Right renal cortex interstitium (tissue), 3 donors: Measurements from ENCODE around the gene ITGB3. TPM values are rescaled to one million over a fixed set of nuclear protein-coding genes. Genes with fewer than 3 reads are reported as not detected.

Experiments
- DNase-seq, 3 donors: peaks; one replicate each; pipeline ENCODE4 v3.0.0-alpha.2; 2013; ENCODE audit warnings: low read depth in 3 of 3, low spot score in 2 of 3
- polyA plus RNA-seq, 3 donors: library from polyadenylated mRNA; unstranded; fragments of 120-200 nt; gene quantifications; one replicate each; pipeline ENCODE4 v1.2.1, GENCODE V29; 2013; ENCODE audit not compliant: insufficient read length in 3 of 3

ITGB3 gene
- polyA plus RNA-seq, 3 donors = 19.0 to 20.8 (median 20.7) TPM

DNA sequence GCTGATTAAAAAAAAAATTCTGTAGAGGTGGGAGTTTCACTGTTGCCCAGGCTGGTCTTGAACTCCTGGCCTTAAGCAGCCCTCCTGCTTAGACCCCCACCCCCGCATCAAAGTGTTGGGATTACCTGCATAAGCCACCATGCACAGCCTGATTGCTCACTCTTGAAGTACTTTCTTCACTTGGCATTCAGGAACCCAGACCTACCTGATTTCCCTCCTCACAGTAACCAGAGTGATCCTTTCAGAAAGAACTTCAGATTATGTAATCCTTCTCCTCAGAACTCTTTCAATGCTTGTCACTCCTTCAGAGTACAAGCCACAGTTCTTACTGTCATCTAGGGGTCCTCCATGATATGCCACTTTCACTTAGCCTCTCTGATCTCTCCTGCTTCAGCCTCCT, 71.5 kb downstream of the ITGB3 start:
- no peak for DNase-seq

DNA sequence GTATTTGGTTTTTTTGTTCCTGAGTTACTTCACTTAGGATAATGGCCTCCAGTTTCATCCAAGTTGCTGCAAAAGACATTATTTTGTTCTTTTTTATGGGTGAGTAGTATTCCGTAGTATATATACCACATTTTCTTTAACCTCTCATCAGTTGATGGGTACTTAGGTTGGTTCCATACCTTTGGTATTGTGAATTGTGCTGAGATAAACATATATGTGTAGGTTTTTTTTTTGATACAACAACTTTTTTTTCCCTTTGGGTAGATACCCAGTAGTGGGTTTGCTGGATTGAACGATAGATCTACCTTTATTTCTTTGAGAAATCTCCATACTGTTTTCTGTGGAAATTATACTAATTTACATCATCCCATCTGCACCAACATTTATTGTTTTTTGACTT, 76.9 kb downstream of the ITGB3 start:
- no peak for DNase-seq

DNA sequence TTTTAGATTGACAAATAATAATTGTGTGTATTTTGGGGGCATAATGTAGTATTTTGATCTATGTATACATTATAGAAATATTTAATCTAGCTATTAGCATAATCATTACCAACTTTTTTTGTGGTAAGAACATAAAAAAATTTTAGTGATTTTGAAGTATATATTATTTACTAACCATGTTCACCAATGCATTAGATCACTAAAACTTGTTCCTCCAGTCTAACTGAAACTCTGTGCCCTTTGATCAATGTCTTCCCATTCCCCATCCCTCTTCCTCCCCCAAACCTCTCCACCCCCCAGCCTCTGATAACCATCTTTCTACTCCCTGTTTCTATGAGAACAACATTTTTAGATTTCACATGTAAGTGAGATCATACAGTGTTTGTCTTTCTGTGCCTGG, 78.7 kb downstream of the ITGB3 start:
- no peak for DNase-seq

DNA sequence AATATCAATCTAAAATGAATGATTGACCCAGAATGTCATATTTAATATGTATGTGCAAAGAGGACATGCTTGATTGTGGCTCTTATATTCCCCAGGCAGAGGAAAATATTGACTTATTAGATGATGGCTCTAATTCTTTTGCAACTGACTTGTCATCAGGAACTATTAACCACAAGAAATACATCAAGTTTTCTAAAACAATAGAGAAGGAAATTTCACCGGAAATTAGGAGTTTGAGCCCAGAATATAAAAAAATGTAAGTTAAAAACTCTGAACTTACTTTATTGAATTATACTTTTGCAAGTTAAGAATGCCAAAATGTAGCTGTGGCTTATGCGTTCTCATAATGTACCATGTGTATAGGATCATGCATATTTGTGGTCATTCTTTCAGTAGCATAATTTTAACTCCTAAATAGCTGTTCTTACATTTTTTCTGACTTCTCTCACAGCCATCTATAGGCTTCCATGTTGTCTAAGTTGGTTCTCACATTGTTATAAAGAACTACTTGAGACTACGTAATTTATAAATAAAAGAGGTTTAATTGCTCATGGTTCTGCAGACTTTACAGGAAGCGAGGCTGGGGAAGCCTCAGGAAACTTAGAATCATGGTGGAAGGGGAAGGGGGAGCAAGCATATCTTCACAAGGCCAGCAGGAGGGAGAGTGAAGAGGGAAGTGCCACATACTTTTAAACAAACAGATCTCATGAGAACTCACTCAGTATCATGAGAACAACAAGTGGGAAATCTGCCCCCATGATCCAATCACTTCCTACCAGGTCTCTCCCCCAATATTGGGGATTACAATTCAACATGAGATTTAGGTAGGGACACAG, 81.7 kb downstream of the ITGB3 start:
- DNase-seq = no peak

DNA sequence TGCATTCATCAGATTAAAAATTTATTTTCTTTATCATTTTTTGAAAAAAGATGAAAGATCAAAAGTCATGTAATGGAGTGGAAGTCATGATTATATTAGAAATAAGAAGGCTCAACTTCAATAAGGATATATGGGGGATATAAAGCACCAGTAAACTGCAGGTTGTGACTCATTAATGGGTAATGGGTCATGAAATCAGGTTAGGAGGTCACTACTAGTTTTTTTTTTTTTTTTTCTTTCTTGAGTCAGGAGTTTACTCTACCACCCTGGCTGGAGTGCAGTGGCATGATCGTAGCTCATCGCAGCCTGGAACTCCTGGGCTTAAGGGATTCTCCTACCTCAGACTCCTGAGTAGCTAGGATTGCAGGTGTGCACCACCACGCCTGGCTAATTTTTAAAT, 84.4 kb downstream of the ITGB3 start:
- no peak for DNase-seq

DNA sequence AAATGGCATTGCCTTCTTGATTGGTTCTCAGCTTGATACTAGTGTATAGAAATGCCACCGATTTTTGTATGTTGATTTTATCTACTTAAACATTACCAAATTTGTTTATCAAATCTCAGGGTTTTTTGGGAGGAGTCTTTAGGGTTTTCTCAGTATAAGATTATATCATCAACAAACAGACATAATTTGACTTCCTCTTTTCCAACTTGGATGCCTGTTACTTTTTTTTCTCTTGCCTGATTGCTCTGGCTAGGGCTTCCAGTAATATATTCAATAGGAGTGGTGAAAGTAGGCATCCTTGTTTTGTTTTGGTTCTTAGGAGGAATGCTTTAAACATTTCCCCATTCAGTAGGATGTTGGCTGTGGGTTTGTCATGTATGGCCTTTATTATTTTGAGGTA, 99.2 kb downstream of the ITGB3 start:
- DNase-seq = no peak

DNA sequence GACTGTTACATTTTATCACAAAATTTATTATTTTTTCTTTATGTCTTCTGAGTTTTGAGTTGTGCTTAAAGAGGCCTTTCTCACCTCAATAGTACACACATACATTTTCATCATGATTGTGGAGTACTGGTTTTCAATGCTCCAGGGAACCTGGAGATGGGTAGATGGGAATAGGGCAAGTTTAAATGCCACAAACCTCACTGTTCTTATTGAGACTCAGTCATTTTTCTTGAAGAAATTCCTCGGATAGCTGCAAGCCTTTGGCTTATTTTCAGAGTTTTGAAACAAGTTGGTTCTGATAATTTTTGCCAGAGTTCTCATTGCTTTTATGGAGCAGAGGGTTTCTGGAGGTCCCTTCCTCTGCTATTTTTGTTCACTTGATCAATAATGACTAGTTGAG, 105.0 kb downstream of the ITGB3 start:
- DNase-seq = no peak

Other genes with a start within 250 kb of the ITGB3 start
- 10 to 100 TPM; 58.9 to 63.1 (median 59.4) TPM for gene CDC27, start 64.5 kb upstream of the ITGB3 start, polyA plus RNA-seq
- gene MYL4, start 44.5 kb upstream of the ITGB3 start, polyA plus RNA-seq = 1 to 10 TPM; 3.6 to 6.6 (median 3.9) TPM
- gene EFCAB13, start 70.1 kb downstream of the ITGB3 start, polyA plus RNA-seq = 1 to 10 TPM; 3.2 to 6.5 (median 4.6) TPM